T-cell (primary cell): ENCODE data around the gene MINDY4B. TPM values are rescaled to one million over a fixed set of nuclear protein-coding genes. Genes with fewer than 3 reads are reported as not detected.

Experiments used
- ATAC-seq, 4 experiments: fragments of 200-7000 bp in 3 of 4; fragments of 150-1000 bp in 1 of 4; cut with Tn5 transposase; replicated peaks in 1 of 4; 1 replicate in 3 of 4; 2 replicates in 1 of 4; pipeline ENCODE4 v1.10.0; 2021; ENCODE audit warnings: moderate library complexity in 3 of 4, mild to moderate bottlenecking in 2 of 4, moderate number of reproducible peaks in 1 of 4
- CTCF ChIA-PET, 2 donors: fragments of 300-600 bp; sonication (Branson Sonifier 250); formaldehyde crosslinking; loops; one replicate each; lab custom pipeline; 2022; ENCODE audit warnings: antibody characterized with exemption in 2 of 2; lab: Charles Lee
- POLR2A ChIA-PET, 2 donors: fragments of 300-600 bp; sonication (Branson Sonifier 250); formaldehyde crosslinking; loops; one replicate each; lab custom pipeline; 2022; ENCODE audit warnings: antibody characterized with exemption in 2 of 2; lab: Charles Lee
- DNase-seq, 35 experiments: peaks; one replicate each; pipeline versions ENCODE4 v3.0.0 to v3.0.0-alpha.2; 2013 to 2023
- H3K27ac ChIP-seq: one replicate; pipeline ENCODE4 v1.5.1; 2013; ENCODE audit warnings: low read length
- H3K27me3 ChIP-seq, 2 experiments: replicated peaks in 1 of 2; 1 replicate in 1 of 2; 2 replicates in 1 of 2; pipeline versions ENCODE4 v1.6.1 to v1.7.0; 2013; ENCODE audit warnings: low read length in 1 of 2, mixed read lengths in 1 of 2; ENCODE audit not compliant: control insufficient read depth in 2 of 2, insufficient read depth in 2 of 2; ENCODE audit errors: extremely low read depth in 1 of 2
- H3K36me3 ChIP-seq, 2 donors: 1 replicate in 1 of 2; 2 replicates in 1 of 2; pipeline versions ENCODE4 v1.6.1 to v1.7.0; 2013; ENCODE audit warnings: low read length in 1 of 2; ENCODE audit not compliant: control insufficient read depth in 2 of 2, insufficient read depth in 1 of 2; ENCODE audit errors: extremely low read depth in 1 of 2
- H3K4me1 ChIP-seq, 2 experiments: 1 replicate in 1 of 2; 2 replicates in 1 of 2; pipeline versions ENCODE4 v1.6.1 to v1.7.0; 2013; ENCODE audit warnings: low read length in 2 of 2, mixed read lengths in 1 of 2; ENCODE audit not compliant: insufficient read depth in 2 of 2, control insufficient read depth in 1 of 2; ENCODE audit errors: extremely low read depth in 1 of 2
- H3K4me3 ChIP-seq, 2 donors: 1 replicate in 1 of 2; 2 replicates in 1 of 2; pipeline versions ENCODE4 v1.5.1 to v1.7.0; 2013; ENCODE audit warnings: mild to moderate bottlenecking in 2 of 2, low read length in 1 of 2, moderate library complexity in 1 of 2; ENCODE audit not compliant: control insufficient read depth in 1 of 2; ENCODE audit errors: extremely low read depth in 1 of 2
- H3K9me3 ChIP-seq: 2 replicates; pipeline ENCODE4 v1.7.0; 2013
- H3K27ac Mint-ChIP-seq, 2 donors: one replicate each; pipeline ENCODE4 v1.8.0; 2020 to 2021; ENCODE audit warnings: mild to moderate bottlenecking in 2 of 2, mixed read lengths in 2 of 2
- H3K27me3 Mint-ChIP-seq, 2 donors: one replicate each; pipeline ENCODE4 v1.8.0; 2021 to 2022; ENCODE audit warnings: mixed read lengths in 2 of 2
- H3K36me3 Mint-ChIP-seq: one replicate; pipeline ENCODE4 v1.8.0; 2021; ENCODE audit warnings: mixed read lengths
- H3K4me1 Mint-ChIP-seq, 3 donors: one replicate each; pipeline ENCODE4 v1.8.0; 2020 to 2022; ENCODE audit warnings: mixed read lengths in 3 of 3, mild to moderate bottlenecking in 1 of 3
- H3K4me3 Mint-ChIP-seq, 3 donors: one replicate each; pipeline ENCODE4 v1.8.0; 2020 to 2022; ENCODE audit warnings: mild to moderate bottlenecking in 3 of 3, mixed read lengths in 3 of 3, moderate library complexity in 3 of 3
- H3K9me3 Mint-ChIP-seq, 3 donors: one replicate each; pipeline ENCODE4 v1.8.0; 2020 to 2022; ENCODE audit warnings: mixed read lengths in 3 of 3
- WGBS: methylation state at CpG from one replicate; pipeline ENCODE4 v1.1.5; 2013; ENCODE audit warnings: missing lambda C conversion rate; ENCODE audit not compliant: insufficient coverage; 5-methylcytosine and 5-hydroxymethylcytosine counted together
- total RNA-seq, 35 experiments: library from RNA in 6 of 35; stranded (reverse) in 6 of 35; fragments of 120-200 nt in 1 of 35; gene quantifications; one replicate each; pipeline versions ENCODE4 v1.2.1 to v1.2.4 and lab custom pipeline; 2013 to 2026

MINDY4B gene
- total RNA-seq, 5 donors from 2014 or later (not counting 1 experiment from before 2014, with no cell fraction given): not detected

DNA sequence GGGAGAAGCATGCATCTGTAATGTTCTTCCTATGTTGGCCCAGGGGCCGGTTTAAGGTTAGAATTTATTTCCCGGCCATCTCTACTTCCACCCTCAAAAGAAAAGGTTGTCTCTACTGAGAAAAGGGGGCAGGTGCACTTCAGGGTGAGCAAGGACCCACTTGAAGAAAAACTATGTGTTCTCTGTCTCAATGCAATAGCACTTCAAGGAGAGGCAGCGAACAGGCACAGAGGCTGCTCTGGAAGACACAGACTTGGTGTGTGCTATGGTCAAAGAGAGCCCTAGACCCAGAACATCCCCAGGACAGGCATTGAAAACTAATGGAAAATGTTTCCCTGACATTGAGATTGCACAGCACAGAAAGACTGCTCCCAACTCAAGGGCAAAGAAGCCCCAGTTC lies 7.6 kb downstream of the MINDY4B start:
- CTCF ChIA-PET: interaction anchor here in 1 of 2 donors (0.6 kb wide), 2 partner anchors 69 to 1215 kb away, joined by 3 read pairs; no protein-coding TSS in a partner anchor
- 71% methylated on average over 1 of the region's 3 CpGs for WGBS
- DNase-seq (no peak), ATAC-seq (no peak)
- no peaks in the 10 kb centered on the region for H3K9me3 ChIP-seq
- no peaks in the 10 kb centered on the region for H3K9me3 Mint-ChIP-seq
- H3K27ac ChIP-seq: no peak overlapping the region
- H3K4me1 ChIP-seq: no peaks in the 10 kb centered on the region
- H3K27ac Mint-ChIP-seq: no peak overlapping the region
- H3K27me3 ChIP-seq: no peaks in the 10 kb centered on the region
- H3K4me3 ChIP-seq: no peak overlapping the region
- H3K27me3 Mint-ChIP-seq: peaks cover 9 to 18% of the 10 kb centered on the region in 2 donors
- no peaks in the 10 kb centered on the region for H3K36me3 Mint-ChIP-seq
- no peak overlapping the region for H3K4me3 Mint-ChIP-seq
- POLR2A ChIA-PET: no interaction called here
- no peaks in the 10 kb centered on the region for H3K36me3 ChIP-seq
- H3K4me1 Mint-ChIP-seq: no peaks in the 10 kb centered on the region

DNA sequence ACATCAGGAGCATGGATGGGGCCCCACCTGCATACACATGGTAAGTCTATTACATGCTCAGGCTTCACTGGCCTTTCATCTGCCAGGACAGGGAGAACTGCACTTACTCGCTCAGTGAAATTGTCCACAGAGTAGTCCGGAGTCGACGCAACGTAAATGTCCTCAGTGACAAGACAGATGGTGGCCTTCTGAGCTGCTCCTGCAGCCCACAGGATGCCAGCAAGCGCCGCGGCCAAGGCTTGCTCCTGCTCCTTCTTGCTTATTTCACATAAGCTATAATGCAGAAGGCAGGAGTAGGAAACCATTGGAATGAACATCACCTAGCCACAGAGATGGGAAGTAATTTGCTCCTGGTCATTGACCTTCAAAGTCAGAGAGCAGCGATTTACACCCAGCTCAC lies 14.4 kb downstream of the MINDY4B start:
- no peaks in the 10 kb centered on the region for H3K4me1 ChIP-seq
- H3K27ac ChIP-seq: no peak overlapping the region
- ChIA-PET POLR2A (interaction anchor here (0.5 to 0.7 kb wide), 2 partner anchors 82 to 1610 kb away, joined by 4 to 7 read pairs; no protein-coding TSS in a partner anchor), CTCF (no interaction called here)
- no peaks in the 10 kb centered on the region for H3K9me3 ChIP-seq
- DNase-seq: no peak
- Mint-ChIP-seq H3K27me3 (peaks cover 11 to 13% of the 10 kb centered on the region in 2 donors), H3K4me1 (no peaks in the 10 kb centered on the region), H3K4me3 (no peak overlapping the region), H3K27ac (no peak overlapping the region), H3K36me3 (no peaks in the 10 kb centered on the region), H3K9me3 (peaks cover 0 to 5% (median 0%) of the 10 kb centered on the region in 3 donors)
- 91% methylated on average over 5 of the region's 9 CpGs for WGBS
- H3K4me3 ChIP-seq: no peak overlapping the region
- no peaks in the 10 kb centered on the region for H3K36me3 ChIP-seq
- ATAC-seq: no peak
- H3K27me3 ChIP-seq: no peaks in the 10 kb centered on the region

DNA sequence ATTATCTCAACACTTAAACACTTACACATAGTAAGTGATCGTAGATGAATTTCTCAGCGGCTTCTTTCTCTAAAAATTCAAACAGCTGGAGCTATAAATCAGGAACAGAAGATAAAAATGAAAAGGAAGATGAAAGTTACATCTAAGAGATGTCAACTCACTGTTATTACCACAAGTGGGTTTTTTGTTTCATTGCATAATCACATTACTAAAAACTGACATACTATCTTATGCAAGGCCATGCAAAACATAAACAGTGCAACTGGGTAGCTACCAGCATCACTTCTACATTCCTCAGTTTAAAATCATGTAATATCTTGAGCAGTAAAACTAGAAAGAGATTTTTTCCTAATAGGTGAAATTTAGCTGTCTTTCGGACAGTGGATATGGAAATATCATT lies 14.9 kb downstream of the MINDY4B start:
- POLR2A ChIA-PET: interaction anchor here in 1 of 2 donors (0.5 kb wide), 1 partner anchor 82 kb away, joined by 4 read pairs; no protein-coding TSS in a partner anchor
- Mint-ChIP-seq H3K27me3 (peaks cover 12 to 17% of the 10 kb centered on the region in 2 donors), H3K36me3 (no peaks in the 10 kb centered on the region), H3K9me3 (peaks cover 0 to 5% (median 0%) of the 10 kb centered on the region in 3 donors), H3K4me3 (no peak overlapping the region), H3K27ac (no peak overlapping the region), H3K4me1 (no peaks in the 10 kb centered on the region)
- Histone ChIP-seq H3K4me1 (no peaks in the 10 kb centered on the region), H3K27me3 (no peaks in the 10 kb centered on the region), H3K27ac (no peak overlapping the region), H3K4me3 (no peak overlapping the region), H3K36me3 (no peaks in the 10 kb centered on the region), H3K9me3 (no peaks in the 10 kb centered on the region)
- WGBS: no CpG with 5 or more reads among the region's 3 CpGs
- DNase-seq (no peak), ATAC-seq (no peak)
- CTCF ChIA-PET: no interaction called here

DNA sequence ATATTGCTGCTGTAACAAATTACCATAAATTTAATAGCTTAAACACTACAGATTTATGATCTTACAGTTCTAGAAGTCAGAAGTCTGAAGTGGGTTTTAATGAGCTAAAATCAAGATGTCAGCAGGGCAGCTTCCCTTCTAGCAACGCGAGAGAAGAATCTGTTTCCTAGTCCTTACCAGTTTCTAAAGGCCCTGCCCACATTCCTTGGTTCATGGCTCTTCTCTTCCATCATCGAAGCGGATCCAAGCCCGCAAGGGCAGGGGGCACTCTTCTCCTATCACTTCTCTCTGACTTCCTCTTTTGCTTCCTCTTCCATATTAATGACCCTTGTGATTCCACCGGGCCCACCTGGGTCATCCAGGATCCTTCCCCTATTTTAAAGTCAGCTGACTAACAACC lies 16.1 kb downstream of the MINDY4B start:
- Mint-ChIP-seq H3K27ac (no peak overlapping the region), H3K27me3 (peaks cover 16 to 21% of the 10 kb centered on the region in 2 donors), H3K4me1 (no peaks in the 10 kb centered on the region), H3K9me3 (peaks cover 0 to 5% (median 0%) of the 10 kb centered on the region in 3 donors), H3K4me3 (no peak overlapping the region), H3K36me3 (no peaks in the 10 kb centered on the region)
- peaks cover 0 to 3% of the 10 kb centered on the region in 2 experiments for H3K27me3 ChIP-seq
- ATAC-seq (no peak), DNase-seq (no peak)
- no peaks in the 10 kb centered on the region for H3K36me3 ChIP-seq
- WGBS: 96% methylated on average over 3 of the region's 6 CpGs
- no peak overlapping the region for H3K4me3 ChIP-seq
- no peak overlapping the region for H3K27ac ChIP-seq
- H3K9me3 ChIP-seq: no peaks in the 10 kb centered on the region
- ChIA-PET POLR2A (interaction anchor here in 1 of 2 donors (0.6 kb wide), 1 partner anchor 1999 kb away, joined by 4 read pairs; no protein-coding TSS in a partner anchor), CTCF (interaction anchor here in 1 of 2 donors (0.5 kb wide), 1 partner anchor 214 kb away, joined by 3 read pairs; no protein-coding TSS in a partner anchor)
- H3K4me1 ChIP-seq: no peaks in the 10 kb centered on the region

DNA sequence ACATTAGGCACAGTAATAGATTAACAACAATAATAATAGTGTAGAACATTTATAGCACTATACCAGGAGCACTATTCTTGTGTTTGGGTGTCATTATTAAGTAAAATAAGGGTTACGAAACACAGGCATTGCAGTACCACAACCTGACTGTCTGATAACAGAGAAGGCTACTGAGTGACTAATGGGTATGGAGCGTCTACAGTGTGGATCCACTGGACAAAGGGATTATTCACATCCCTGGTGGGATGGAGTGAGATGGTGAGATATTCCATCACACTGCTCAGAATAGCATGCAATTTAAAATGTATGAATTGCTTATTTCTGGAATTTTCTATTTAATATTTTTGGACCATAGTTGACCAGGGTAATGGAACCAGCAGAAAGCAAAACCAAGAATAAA lies 18.2 kb downstream of the MINDY4B start:
- Mint-ChIP-seq H3K9me3 (peaks cover 0 to 5% (median 0%) of the 10 kb centered on the region in 3 donors), H3K4me3 (no peak overlapping the region), H3K4me1 (no peaks in the 10 kb centered on the region), H3K27me3 (peaks cover 16 to 26% of the 10 kb centered on the region in 2 donors), H3K36me3 (no peaks in the 10 kb centered on the region), H3K27ac (no peak overlapping the region)
- DNase-seq (no peak), ATAC-seq (no peak)
- Histone ChIP-seq H3K27me3 (peaks cover 0 to 7% of the 10 kb centered on the region in 2 experiments), H3K9me3 (no peaks in the 10 kb centered on the region), H3K4me3 (no peak overlapping the region), H3K27ac (no peak overlapping the region), H3K36me3 (no peaks in the 10 kb centered on the region), H3K4me1 (no peaks in the 10 kb centered on the region)
- CTCF ChIA-PET: no interaction called here
- WGBS: 100% methylated on average over 1 of the region's 2 CpGs
- POLR2A ChIA-PET: no interaction called here

DNA sequence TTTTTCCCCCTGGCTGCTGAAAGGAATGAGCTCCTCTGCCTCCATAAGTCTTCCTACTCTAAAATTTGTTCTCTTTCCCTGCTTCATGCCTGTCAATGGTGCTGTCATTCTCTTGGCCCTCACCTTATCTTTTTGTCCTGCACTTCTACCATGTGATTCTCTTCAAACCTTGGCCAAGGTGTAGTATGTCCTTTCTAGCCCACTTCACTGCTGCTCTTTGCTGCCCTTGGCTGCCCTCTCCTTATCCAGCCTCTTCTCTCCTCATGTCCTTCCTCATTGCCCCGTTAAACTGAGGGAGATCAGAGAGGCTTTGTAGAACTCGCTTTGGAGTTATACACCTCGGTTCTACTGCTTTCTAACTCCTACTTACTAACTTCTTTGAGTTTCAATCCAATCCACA lies 19.7 kb downstream of the MINDY4B start:
- CTCF ChIA-PET: no interaction called here
- H3K9me3 Mint-ChIP-seq: peaks cover 0 to 5% (median 0%) of the 10 kb centered on the region in 3 donors
- Histone ChIP-seq H3K27ac (no peak overlapping the region), H3K4me3 (no peak overlapping the region), H3K4me1 (no peaks in the 10 kb centered on the region), H3K27me3 (peaks cover 0 to 9% of the 10 kb centered on the region in 2 experiments), H3K9me3 (no peaks in the 10 kb centered on the region), H3K36me3 (no peaks in the 10 kb centered on the region)
- H3K27me3 Mint-ChIP-seq: peaks cover 12 to 26% of the 10 kb centered on the region in 2 donors
- no peak overlapping the region for H3K4me3 Mint-ChIP-seq
- H3K4me1 Mint-ChIP-seq: no peaks in the 10 kb centered on the region
- WGBS: 57% methylated on average over 1 of the region's 3 CpGs
- H3K27ac Mint-ChIP-seq: no peak overlapping the region
- POLR2A ChIA-PET: interaction anchor here in 1 of 2 donors (0.6 kb wide), 1 partner anchor 12 kb away, joined by 10 read pairs; no protein-coding TSS in a partner anchor
- no peak for ATAC-seq
- H3K36me3 Mint-ChIP-seq: no peaks in the 10 kb centered on the region
- DNase-seq: no peak
